Cardiac muscle cell (in vitro differentiated cells and primary cell): ENCODE data around the gene IGF2R. TPM values are rescaled to one million over a fixed set of nuclear protein-coding genes. Genes with fewer than 3 reads are reported as not detected.

Experiments
- DNase-seq, 2 donors: peaks; one replicate each; pipeline versions ENCODE4 v3.0.0 to v3.0.0-alpha.2; 2010 to 2017; ENCODE audit warnings: low read depth in 1 of 2, low spot score in 1 of 2
- H3K27ac ChIP-seq: fragments of 200-600 bp; sonication (generic); 2 replicates; pipeline ENCODE4 v1.5.1; 2016
- H3K27me3 ChIP-seq: fragments of 200-600 bp; sonication (generic); 2 replicates; pipeline ENCODE4 v1.6.0; 2016; ENCODE audit warnings: control low read depth
- H3K36me3 ChIP-seq: fragments of 200-600 bp; sonication (generic); 2 replicates; pipeline ENCODE4 v1.5.1; 2016; ENCODE audit warnings: control low read depth
- H3K4me1 ChIP-seq: fragments of 200-600 bp; sonication (generic); 2 replicates; pipeline ENCODE4 v1.8.1; 2017; ENCODE audit warnings: low read depth, mild to moderate bottlenecking, mixed run types
- H3K4me3 ChIP-seq: fragments of 200-600 bp; sonication (generic); 2 replicates; pipeline ENCODE4 v1.5.1; 2016; ENCODE audit warnings: mild to moderate bottlenecking
- H3K9me3 ChIP-seq: fragments of 200-600 bp; sonication (generic); 2 replicates; pipeline ENCODE4 v1.5.1; 2017; ENCODE audit warnings: low read depth, mild to moderate bottlenecking, control low read depth
- CTCF ChIP-seq: IDR thresholded peaks from 2 replicates; pipeline ENCODE4 v1.5.1; 2012; ENCODE audit warnings: low read depth, mild to moderate bottlenecking, low read length
- polyA plus RNA-seq: library from polyadenylated mRNA; unstranded; fragments of >200 nt; fragmentation: Nextera tagmentation; extraction: Ambion mirVana; gene quantifications from 2 replicates; pipeline ENCODE4 v1.2.1, GENCODE V29; 2016
- total RNA-seq: library from RNA; depleted of rRNA; stranded (reverse); fragments of >200 nt; gene quantifications from 2 replicates; pipeline ENCODE4 v1.2.3, GENCODE V29; 2016

Gene IGF2R
- total and polyA plus RNA-seq, 2 experiments from 2014 or later, result 25.8 to 45.4 TPM

- Histone ChIP-seq H3K27me3 (peaks cover 4% of the 10 kb centered on the region), H3K4me3 (no peak overlapping the region), H3K9me3 (no peaks in the 10 kb centered on the region), H3K27ac (no peak overlapping the region), H3K4me1 (no peaks in the 10 kb centered on the region), H3K36me3 (no peaks in the 10 kb centered on the region)
- no peak for DNase-seq
- no peak for TF ChIP-seq CTCF
Observed at GRCh38 chr6:159931112-159931511, 37.8 kb upstream of the IGF2R start.

- DNase-seq, result no peak
- Histone ChIP-seq H3K9me3 (no peaks in the 10 kb centered on the region), H3K36me3 (no peaks in the 10 kb centered on the region), H3K27me3 (peaks cover 4% of the 10 kb centered on the region), H3K4me1 (no peaks in the 10 kb centered on the region), H3K27ac (no peak overlapping the region), H3K4me3 (no peak overlapping the region)
- TF ChIP-seq CTCF, result no peak
Observed at GRCh38 chr6:159931846-159932245, 37.0 kb upstream of the IGF2R start.

- no peak overlapping the region for H3K4me3 ChIP-seq
- no peaks in the 10 kb centered on the region for H3K4me1 ChIP-seq
- no peaks in the 10 kb centered on the region for H3K36me3 ChIP-seq
- peak in 1 of 2 donors; percentile 45 for DNase-seq
- TF ChIP-seq CTCF, result no peak
- no peak overlapping the region for H3K27ac ChIP-seq
- no peaks in the 10 kb centered on the region for H3K9me3 ChIP-seq
- peaks cover 4% of the 10 kb centered on the region for H3K27me3 ChIP-seq
Observed at GRCh38 chr6:159933077-159933476, 35.8 kb upstream of the IGF2R start.

GRCh38 chr6:159934181-159934580 is 34.7 kb upstream of the IGF2R start:
- Histone ChIP-seq H3K4me1 (no peaks in the 10 kb centered on the region), H3K27ac (no peak overlapping the region), H3K27me3 (peaks cover 4% of the 10 kb centered on the region), H3K4me3 (no peak overlapping the region), H3K9me3 (no peaks in the 10 kb centered on the region), H3K36me3 (no peaks in the 10 kb centered on the region)
- no peak for DNase-seq
- TF ChIP-seq CTCF, result no peak

GRCh38 chr6:159935065-159935464 is 33.8 kb upstream of the IGF2R start:
- Histone ChIP-seq H3K4me3 (no peak overlapping the region), H3K9me3 (no peaks in the 10 kb centered on the region), H3K36me3 (no peaks in the 10 kb centered on the region), H3K27me3 (peaks cover 4% of the 10 kb centered on the region), H3K4me1 (no peaks in the 10 kb centered on the region), H3K27ac (no peak overlapping the region)
- peak in 1 of 2 donors; percentile 30 for DNase-seq
- TF ChIP-seq CTCF, result no peak

GRCh38 chr6:159935633-159936032 is 33.2 kb upstream of the IGF2R start:
- Histone ChIP-seq H3K4me3 (no peak overlapping the region), H3K4me1 (no peaks in the 10 kb centered on the region), H3K27me3 (peaks cover 4% of the 10 kb centered on the region), H3K36me3 (no peaks in the 10 kb centered on the region), H3K27ac (no peak overlapping the region), H3K9me3 (no peaks in the 10 kb centered on the region)
- DNase-seq, result peak in 1 of 2 donors; percentile 55
- TF ChIP-seq CTCF, result no peak
